ENCODE data around the gene ARHGEF7. TPM values are rescaled to one million over a fixed set of nuclear protein-coding genes. Genes with fewer than 3 reads are reported as not detected.

Gene ARHGEF7
- total RNA-seq, 2 experiments from 2014 or later, result 67.9 to 68.9 TPM

- no peak for DNase-seq
- peaks cover 12% of the 10 kb centered on the region for H3K4me1 Mint-ChIP-seq
- H3K36me3 Mint-ChIP-seq (ENCODE audit: low read depth), result peaks cover 40% of the 10 kb centered on the region
- ChIA-PET POLR2A (no interaction called here), CTCF (interaction anchor here (0.9 kb wide), 1 partner anchor 16 kb away, joined by 3 read pairs; no protein-coding TSS in a partner anchor)
- no peak overlapping the region for H3K4me3 Mint-ChIP-seq
- no peaks in the 10 kb centered on the region for H3K27me3 Mint-ChIP-seq
- H3K27ac Mint-ChIP-seq, result no peak overlapping the region
- no peaks in the 10 kb centered on the region for H3K9me3 Mint-ChIP-seq
Observed at GRCh38 chr13:111269508-111269907, 154.4 kb downstream of the ARHGEF7 start.

GRCh38 chr13:111270126-111270525 is 155.0 kb downstream of the ARHGEF7 start:
- peak overlapping the region; percentile 33 for H3K27ac Mint-ChIP-seq
- DNase-seq, result no peak
- H3K4me3 Mint-ChIP-seq, result no peak overlapping the region
- H3K27me3 Mint-ChIP-seq, result no peaks in the 10 kb centered on the region
- H3K36me3 Mint-ChIP-seq (ENCODE audit: low read depth), result peaks cover 46% of the 10 kb centered on the region
- CTCF ChIA-PET, result interaction anchor here (0.9 kb wide), 1 partner anchor 16 kb away, joined by 3 read pairs; no protein-coding TSS in a partner anchor
- H3K9me3 Mint-ChIP-seq, result no peaks in the 10 kb centered on the region
- POLR2A ChIA-PET, result no interaction called here
- peaks cover 12% of the 10 kb centered on the region for H3K4me1 Mint-ChIP-seq

GRCh38 chr13:111270765-111271698 is 155.9 kb downstream of the ARHGEF7 start:
- no peaks in the 10 kb centered on the region for H3K9me3 Mint-ChIP-seq
- ChIA-PET CTCF (no interaction called here), POLR2A (no interaction called here)
- no peaks in the 10 kb centered on the region for H3K27me3 Mint-ChIP-seq
- H3K4me1 Mint-ChIP-seq, result peaks cover 21% of the 10 kb centered on the region
- peaks cover 55% of the 10 kb centered on the region for H3K36me3 Mint-ChIP-seq (ENCODE audit: low read depth)
- H3K4me3 Mint-ChIP-seq, result no peak overlapping the region
- DNase-seq, result no peak
- no peak overlapping the region for H3K27ac Mint-ChIP-seq

GRCh38 chr13:111272117-111272516 is 157.0 kb downstream of the ARHGEF7 start:
- no peak for DNase-seq
- Mint-ChIP-seq H3K27me3 (no peaks in the 10 kb centered on the region), H3K4me1 (peaks cover 30% of the 10 kb centered on the region), H3K9me3 (no peaks in the 10 kb centered on the region), H3K4me3 (no peak overlapping the region), H3K36me3 (ENCODE audit: low read depth) (peaks cover 62% of the 10 kb centered on the region), H3K27ac (no peak overlapping the region)
- POLR2A ChIA-PET, result no interaction called here
- CTCF ChIA-PET, result no interaction called here

- Mint-ChIP-seq H3K4me1 (peaks cover 30% of the 10 kb centered on the region), H3K9me3 (no peaks in the 10 kb centered on the region), H3K4me3 (no peak overlapping the region), H3K27ac (no peak overlapping the region), H3K27me3 (no peaks in the 10 kb centered on the region), H3K36me3 (ENCODE audit: low read depth) (peaks cover 79% of the 10 kb centered on the region)
- CTCF ChIA-PET, result no interaction called here
- POLR2A ChIA-PET, result interaction anchor here (1.2 kb wide), 1 partner anchor 86 kb away, joined by 3 read pairs; no protein-coding TSS in a partner anchor
- no peak for DNase-seq
Observed at GRCh38 chr13:111275382-111275781, 160.3 kb downstream of the ARHGEF7 start.

GRCh38 chr13:111275995-111276618 is 161.0 kb downstream of the ARHGEF7 start:
- ChIA-PET POLR2A (interaction anchor here (1.2 kb wide), 1 partner anchor 87 kb away, joined by 3 read pairs; no protein-coding TSS in a partner anchor), CTCF (no interaction called here)
- H3K27ac Mint-ChIP-seq, result no peak overlapping the region
- DNase-seq, result no peak
- peaks cover 29% of the 10 kb centered on the region for H3K4me1 Mint-ChIP-seq
- no peaks in the 10 kb centered on the region for H3K27me3 Mint-ChIP-seq
- no peak overlapping the region for H3K4me3 Mint-ChIP-seq
- peaks cover 83% of the 10 kb centered on the region for H3K36me3 Mint-ChIP-seq (ENCODE audit: low read depth)
- no peaks in the 10 kb centered on the region for H3K9me3 Mint-ChIP-seq

- peaks cover 84% of the 10 kb centered on the region for H3K36me3 Mint-ChIP-seq (ENCODE audit: low read depth)
- H3K27me3 Mint-ChIP-seq, result no peaks in the 10 kb centered on the region
- CTCF ChIA-PET, result interaction anchor here (1.4 kb wide), 1 partner anchor 122 kb away, joined by 3 read pairs; no protein-coding TSS in a partner anchor
Observed at GRCh38 chr13:111278258-111278657, 163.1 kb downstream of the ARHGEF7 start.

GRCh38 chr13:111278743-111279652 is 163.9 kb downstream of the ARHGEF7 start:
- ChIA-PET CTCF (interaction anchor here (1.0 kb wide), 1 partner anchor 211 kb away, joined by 3 read pairs; no protein-coding TSS in a partner anchor), POLR2A (no interaction called here)
- Mint-ChIP-seq H3K27ac (peak overlapping the region; percentile 62), H3K27me3 (no peaks in the 10 kb centered on the region), H3K36me3 (ENCODE audit: low read depth) (peaks cover 84% of the 10 kb centered on the region), H3K4me3 (no peak overlapping the region), H3K9me3 (no peaks in the 10 kb centered on the region), H3K4me1 (peaks cover 29% of the 10 kb centered on the region)
- no peak for DNase-seq

More at GRCh38 chr13:111278258-111278657, 163.1 kb downstream of the ARHGEF7 start:
- H3K9me3 Mint-ChIP-seq, result no peaks in the 10 kb centered on the region
- peak overlapping the region; percentile 60 for H3K27ac Mint-ChIP-seq
- no peak for DNase-seq
- POLR2A ChIA-PET, result no interaction called here
- H3K4me1 Mint-ChIP-seq, result peaks cover 29% of the 10 kb centered on the region
- no peak overlapping the region for H3K4me3 Mint-ChIP-seq

GRCh38 chr13:111280226-111280625 is 165.1 kb downstream of the ARHGEF7 start:
- Mint-ChIP-seq H3K4me1 (peaks cover 28% of the 10 kb centered on the region), H3K27me3 (no peaks in the 10 kb centered on the region), H3K9me3 (no peaks in the 10 kb centered on the region), H3K4me3 (no peak overlapping the region), H3K36me3 (ENCODE audit: low read depth) (peaks cover 82% of the 10 kb centered on the region), H3K27ac (no peak overlapping the region)
- ChIA-PET POLR2A (no interaction called here), CTCF (interaction anchor here (1.0 kb wide), 1 partner anchor 212 kb away, joined by 3 read pairs; no protein-coding TSS in a partner anchor)
- no peak for DNase-seq

- H3K36me3 Mint-ChIP-seq (ENCODE audit: low read depth), result peaks cover 80% of the 10 kb centered on the region
Observed at GRCh38 chr13:111280681-111281585, 165.8 kb downstream of the ARHGEF7 start.

GRCh38 chr13:111281751-111282311 is 166.7 kb downstream of the ARHGEF7 start:
- H3K4me3 Mint-ChIP-seq, result no peak overlapping the region

More at GRCh38 chr13:111280681-111281585, 165.8 kb downstream of the ARHGEF7 start:
- Mint-ChIP-seq H3K4me3 (no peak overlapping the region), H3K9me3 (no peaks in the 10 kb centered on the region), H3K27ac (no peak overlapping the region), H3K27me3 (no peaks in the 10 kb centered on the region), H3K4me1 (peaks cover 21% of the 10 kb centered on the region)
- no peak for DNase-seq
- ChIA-PET CTCF (no interaction called here), POLR2A (no interaction called here)

More at GRCh38 chr13:111281751-111282311, 166.7 kb downstream of the ARHGEF7 start:
- ChIA-PET POLR2A (no interaction called here), CTCF (no interaction called here)
- Mint-ChIP-seq H3K27ac (no peak overlapping the region), H3K9me3 (no peaks in the 10 kb centered on the region), H3K36me3 (ENCODE audit: low read depth) (peaks cover 79% of the 10 kb centered on the region), H3K27me3 (no peaks in the 10 kb centered on the region), H3K4me1 (peaks cover 13% of the 10 kb centered on the region)
- DNase-seq, result no peak

Measured in activated CD4-positive, alpha-beta memory T cell treated with anti-CD3 and anti-CD28 coated beads, Interleukin-2, amount 10 ng/mL, durations not matched to agents 7 days and 5 days (primary cell).